Measurements from ENCODE around the gene NAA40. TPM values are rescaled to one million over a fixed set of nuclear protein-coding genes. Genes with fewer than 3 reads are reported as not detected.

The NAA40 gene
- total and polyA plus RNA-seq, 2 of the 13 experiments (the other 11 are each of a cell fraction or from before 2014, with no cell fraction given): 11.1 to 17.9 TPM

DNA sequence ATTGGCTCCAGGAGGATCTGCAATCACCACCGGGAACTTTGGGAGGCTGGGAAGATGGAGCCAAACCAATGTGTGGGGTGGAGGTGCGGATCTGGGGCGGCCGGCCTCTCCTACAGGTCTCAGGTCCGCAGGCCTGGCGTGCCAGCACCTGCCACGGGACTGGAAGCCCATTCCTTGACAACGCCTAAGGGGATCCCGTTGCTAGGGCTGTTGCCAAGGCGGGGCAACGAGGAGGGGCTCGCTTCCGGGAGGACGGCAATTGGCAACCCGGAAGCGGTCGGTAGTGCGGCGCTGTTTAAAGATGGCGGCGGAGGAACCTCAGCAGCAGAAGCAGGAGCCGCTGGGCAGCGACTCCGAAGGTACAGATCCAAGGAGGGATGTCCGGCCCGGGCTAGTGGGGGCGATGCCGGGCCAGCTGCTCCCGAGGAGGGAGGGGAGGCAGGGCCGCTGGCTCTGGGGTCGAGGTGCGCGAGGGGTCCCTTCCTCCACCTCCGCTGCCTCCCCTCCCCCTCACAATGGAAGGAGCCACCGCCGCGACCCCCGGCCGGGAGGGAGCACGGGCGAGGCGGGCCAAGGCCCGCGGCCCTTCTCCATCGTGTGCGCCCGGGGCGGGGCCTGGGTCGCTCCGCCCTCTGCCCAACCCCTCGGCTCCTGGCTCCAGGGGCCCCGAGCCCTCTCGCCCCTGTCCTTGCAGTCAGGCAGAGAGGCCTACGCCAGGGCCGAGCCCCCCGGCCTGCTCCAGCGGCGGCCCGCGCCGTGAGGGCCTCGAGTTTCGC lies 47.5 kb downstream of the NAA40 start, which contains the start of gene OTUB1 (continued):
- TF ChIP-seq, protein P1, sequence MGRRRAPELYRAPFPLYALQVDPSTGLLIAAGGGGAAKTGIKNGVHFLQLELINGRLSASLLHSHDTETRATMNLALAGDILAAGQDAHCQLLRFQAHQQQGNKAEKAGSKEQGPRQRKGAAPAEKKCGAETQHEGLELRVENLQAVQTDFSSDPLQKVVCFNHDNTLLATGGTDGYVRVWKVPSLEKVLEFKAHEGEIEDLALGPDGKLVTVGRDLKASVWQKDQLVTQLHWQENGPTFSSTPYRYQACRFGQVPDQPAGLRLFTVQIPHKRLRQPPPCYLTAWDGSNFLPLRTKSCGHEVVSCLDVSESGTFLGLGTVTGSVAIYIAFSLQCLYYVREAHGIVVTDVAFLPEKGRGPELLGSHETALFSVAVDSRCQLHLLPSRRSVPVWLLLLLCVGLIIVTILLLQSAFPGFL (CRISPR knock-in tag; IDR thresholded peaks at IDR 0.05): no peak
- TF ChIP-seq TSC22D2 (CRISPR knock-in tag; IDR thresholded peaks at IDR 0.05; ENCODE audit: borderline replicate concordance): peak; percentile 40; the same call in 1 of the 2 replicates
- TF ChIP-seq SMARCC2 (IDR thresholded peaks at IDR 0.05): no peak
- TF ChIP-seq BORCS8-MEF2B (CRISPR knock-in tag; IDR thresholded peaks at IDR 0.05): peak; percentile 18; the same call in 1 of the 2 replicates
- TF ChIP-seq, protein P2, sequence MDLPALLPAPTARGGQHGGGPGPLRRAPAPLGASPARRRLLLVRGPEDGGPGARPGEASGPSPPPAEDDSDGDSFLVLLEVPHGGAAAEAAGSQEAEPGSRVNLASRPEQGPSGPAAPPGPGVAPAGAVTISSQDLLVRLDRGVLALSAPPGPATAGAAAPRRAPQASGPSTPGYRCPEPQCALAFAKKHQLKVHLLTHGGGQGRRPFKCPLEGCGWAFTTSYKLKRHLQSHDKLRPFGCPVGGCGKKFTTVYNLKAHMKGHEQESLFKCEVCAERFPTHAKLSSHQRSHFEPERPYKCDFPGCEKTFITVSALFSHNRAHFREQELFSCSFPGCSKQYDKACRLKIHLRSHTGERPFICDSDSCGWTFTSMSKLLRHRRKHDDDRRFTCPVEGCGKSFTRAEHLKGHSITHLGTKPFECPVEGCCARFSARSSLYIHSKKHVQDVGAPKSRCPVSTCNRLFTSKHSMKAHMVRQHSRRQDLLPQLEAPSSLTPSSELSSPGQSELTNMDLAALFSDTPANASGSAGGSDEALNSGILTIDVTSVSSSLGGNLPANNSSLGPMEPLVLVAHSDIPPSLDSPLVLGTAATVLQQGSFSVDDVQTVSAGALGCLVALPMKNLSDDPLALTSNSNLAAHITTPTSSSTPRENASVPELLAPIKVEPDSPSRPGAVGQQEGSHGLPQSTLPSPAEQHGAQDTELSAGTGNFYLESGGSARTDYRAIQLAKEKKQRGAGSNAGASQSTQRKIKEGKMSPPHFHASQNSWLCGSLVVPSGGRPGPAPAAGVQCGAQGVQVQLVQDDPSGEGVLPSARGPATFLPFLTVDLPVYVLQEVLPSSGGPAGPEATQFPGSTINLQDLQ (CRISPR knock-in tag; IDR thresholded peaks at IDR 0.05): no peak
- TF ChIP-seq TBX3 (IDR thresholded peaks at IDR 0.05; ENCODE audit: borderline replicate concordance): no peak
- TF ChIP-seq NBN (conservative IDR thresholded peaks at IDR 0.05): no peak
- TF ChIP-seq ATRX (CRISPR knock-in tag; IDR thresholded peaks at IDR 0.05; ENCODE audit: borderline replicate concordance): no peak
- TF ChIP-seq HNRNPL (IDR thresholded peaks at IDR 0.05; ENCODE audit: low read depth, low read length): no peak
- TF ChIP-seq ZNF232 (CRISPR knock-in tag; IDR thresholded peaks at IDR 0.05; ENCODE audit: borderline replicate concordance): peak; percentile 90; the same call in 1 of the 2 replicates
- no peak for TF ChIP-seq KLF9 (CRISPR knock-in tag; IDR thresholded peaks at IDR 0.05; ENCODE audit: low read depth)
- peak; percentile 96 for TF ChIP-seq RBM22 (optimal IDR thresholded peaks at IDR 0.05; ENCODE audit: low read length)
- no peak; the same call in 1 of the 2 replicates for TF ChIP-seq ZNF891 (CRISPR knock-in tag; IDR thresholded peaks at IDR 0.05)
- TF ChIP-seq, protein P3, sequence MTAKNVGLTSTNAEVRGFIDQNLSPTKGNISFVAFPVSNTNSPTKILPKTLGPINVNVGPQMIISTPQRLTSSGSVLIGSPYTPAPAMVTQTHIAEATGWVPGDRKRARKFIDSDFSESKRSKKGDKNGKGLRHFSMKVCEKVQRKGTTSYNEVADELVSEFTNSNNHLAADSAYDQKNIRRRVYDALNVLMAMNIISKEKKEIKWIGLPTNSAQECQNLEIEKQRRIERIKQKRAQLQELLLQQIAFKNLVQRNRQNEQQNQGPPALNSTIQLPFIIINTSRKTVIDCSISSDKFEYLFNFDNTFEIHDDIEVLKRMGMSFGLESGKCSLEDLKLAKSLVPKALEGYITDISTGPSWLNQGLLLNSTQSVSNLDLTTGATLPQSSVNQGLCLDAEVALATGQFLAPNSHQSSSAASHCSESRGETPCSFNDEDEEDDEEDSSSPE (CRISPR knock-in tag; IDR thresholded peaks at IDR 0.05): peak; percentile 72
- TF ChIP-seq ZNF335 (CRISPR knock-in tag; IDR thresholded peaks at IDR 0.05): peak; percentile 63
- TF ChIP-seq, protein P4, sequence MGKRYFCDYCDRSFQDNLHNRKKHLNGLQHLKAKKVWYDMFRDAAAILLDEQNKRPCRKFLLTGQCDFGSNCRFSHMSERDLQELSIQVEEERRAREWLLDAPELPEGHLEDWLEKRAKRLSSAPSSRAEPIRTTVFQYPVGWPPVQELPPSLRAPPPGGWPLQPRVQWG (CRISPR knock-in tag; IDR thresholded peaks at IDR 0.05; ENCODE audit: borderline replicate concordance, low read depth): no peak
- TF ChIP-seq, protein P5, sequence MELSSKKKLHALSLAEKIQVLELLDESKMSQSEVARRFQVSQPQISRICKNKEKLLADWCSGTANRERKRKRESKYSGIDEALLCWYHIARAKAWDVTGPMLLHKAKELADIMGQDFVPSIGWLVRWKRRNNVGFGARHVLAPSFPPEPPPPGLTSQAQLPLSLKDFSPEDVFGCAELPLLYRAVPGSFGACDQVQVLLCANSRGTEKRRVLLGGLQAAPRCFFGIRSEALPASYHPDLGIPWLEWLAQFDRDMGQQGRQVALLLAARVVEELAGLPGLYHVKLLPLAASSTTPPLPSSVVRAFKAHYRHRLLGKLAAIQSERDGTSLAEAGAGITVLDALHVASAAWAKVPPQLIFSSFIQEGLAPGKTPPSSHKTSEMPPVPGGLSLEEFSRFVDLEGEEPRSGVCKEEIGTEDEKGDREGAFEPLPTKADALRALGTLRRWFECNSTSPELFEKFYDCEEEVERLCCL (CRISPR knock-in tag; IDR thresholded peaks at IDR 0.05; ENCODE audit: borderline replicate concordance): no peak
- peak; percentile 94 for TF ChIP-seq ZNF263 (CRISPR knock-in tag; IDR thresholded peaks at IDR 0.05)
- no peak for TF ChIP-seq PHB2 (IDR thresholded peaks at IDR 0.05; ENCODE audit: partially characterized antibody)
- TF ChIP-seq KDM6A (CRISPR knock-in tag; IDR thresholded peaks at IDR 0.05; ENCODE audit: low read depth): no peak
- TF ChIP-seq, protein P6, sequence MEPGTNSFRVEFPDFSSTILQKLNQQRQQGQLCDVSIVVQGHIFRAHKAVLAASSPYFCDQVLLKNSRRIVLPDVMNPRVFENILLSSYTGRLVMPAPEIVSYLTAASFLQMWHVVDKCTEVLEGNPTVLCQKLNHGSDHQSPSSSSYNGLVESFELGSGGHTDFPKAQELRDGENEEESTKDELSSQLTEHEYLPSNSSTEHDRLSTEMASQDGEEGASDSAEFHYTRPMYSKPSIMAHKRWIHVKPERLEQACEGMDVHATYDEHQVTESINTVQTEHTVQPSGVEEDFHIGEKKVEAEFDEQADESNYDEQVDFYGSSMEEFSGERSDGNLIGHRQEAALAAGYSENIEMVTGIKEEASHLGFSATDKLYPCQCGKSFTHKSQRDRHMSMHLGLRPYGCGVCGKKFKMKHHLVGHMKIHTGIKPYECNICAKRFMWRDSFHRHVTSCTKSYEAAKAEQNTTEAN (CRISPR knock-in tag; conservative IDR thresholded peaks at IDR 0.05): 0 out of 2 replicates have a peak, but pooled peaks have one; percentile 61
- peak; percentile 77; the same call in 1 of the 2 replicates for TF ChIP-seq EED (CRISPR knock-in tag; IDR thresholded peaks at IDR 0.05)
